ENCODE results near the gene WDSUB1. TPM values are rescaled to one million over a fixed set of nuclear protein-coding genes. Genes with fewer than 3 reads are reported as not detected.

The WDSUB1 gene
- total RNA-seq, 1 experiment from 2014 or later, result 16.5 TPM

DNA sequence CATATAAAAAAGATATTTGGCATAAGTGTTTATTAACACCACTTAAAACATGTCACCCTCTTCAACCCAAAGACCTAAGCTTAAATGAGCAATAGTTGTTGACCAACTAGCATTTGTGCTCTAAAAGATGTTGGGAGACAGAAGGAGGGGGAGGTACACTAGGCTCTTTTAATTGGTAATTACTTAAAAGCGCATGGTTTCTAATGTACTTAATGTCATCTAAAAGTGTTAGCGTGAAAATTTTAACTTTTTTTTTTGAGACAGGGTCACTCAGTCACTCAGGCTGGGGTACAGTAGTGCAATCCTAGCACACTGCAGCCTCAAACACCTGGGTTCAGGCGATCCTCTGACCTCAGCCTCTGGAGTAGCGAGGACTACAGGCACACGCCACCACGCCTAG, 5.5 kb downstream of the WDSUB1 start:
- CTCF ChIA-PET, result interaction anchor here (0.7 kb wide), 1 partner anchor 119 kb away, joined by 4 read pairs; no protein-coding TSS in a partner anchor
- H3K4me1 ChIP-seq, result peaks cover 9% of the 10 kb centered on the region; the same call in 1 of the 2 replicates
- POLR2A ChIA-PET, result no interaction called here
- H3K9me3 Mint-ChIP-seq (ENCODE audit: unreplicated experiment), result no peaks in the 10 kb centered on the region
- intact Hi-C loops (cut with micrococcal nuclease; ENCODE audit: unreplicated experiment), result loop anchor here (10.0 kb wide), 1 partner anchor 376 kb away; no protein-coding TSS in a partner anchor
- H3K4me3 ChIP-seq (ENCODE audit: low read depth, low read length), result no peak overlapping the region
- H3K27ac Mint-ChIP-seq (ENCODE audit: unreplicated experiment), result no peak overlapping the region
- H3K27me3 Mint-ChIP-seq (ENCODE audit: insufficient read depth, unreplicated experiment), result no peaks in the 10 kb centered on the region
- peaks cover 15% of the 10 kb centered on the region for H3K36me3 Mint-ChIP-seq (ENCODE audit: insufficient read depth, unreplicated experiment)
- no peaks in the 10 kb centered on the region for H3K27me3 ChIP-seq (replicated peaks; ENCODE audit: control insufficient read depth, insufficient read depth, low read length)
- H3K9me3 ChIP-seq, result no peaks in the 10 kb centered on the region
- TF ChIP-seq, protein P1, sequence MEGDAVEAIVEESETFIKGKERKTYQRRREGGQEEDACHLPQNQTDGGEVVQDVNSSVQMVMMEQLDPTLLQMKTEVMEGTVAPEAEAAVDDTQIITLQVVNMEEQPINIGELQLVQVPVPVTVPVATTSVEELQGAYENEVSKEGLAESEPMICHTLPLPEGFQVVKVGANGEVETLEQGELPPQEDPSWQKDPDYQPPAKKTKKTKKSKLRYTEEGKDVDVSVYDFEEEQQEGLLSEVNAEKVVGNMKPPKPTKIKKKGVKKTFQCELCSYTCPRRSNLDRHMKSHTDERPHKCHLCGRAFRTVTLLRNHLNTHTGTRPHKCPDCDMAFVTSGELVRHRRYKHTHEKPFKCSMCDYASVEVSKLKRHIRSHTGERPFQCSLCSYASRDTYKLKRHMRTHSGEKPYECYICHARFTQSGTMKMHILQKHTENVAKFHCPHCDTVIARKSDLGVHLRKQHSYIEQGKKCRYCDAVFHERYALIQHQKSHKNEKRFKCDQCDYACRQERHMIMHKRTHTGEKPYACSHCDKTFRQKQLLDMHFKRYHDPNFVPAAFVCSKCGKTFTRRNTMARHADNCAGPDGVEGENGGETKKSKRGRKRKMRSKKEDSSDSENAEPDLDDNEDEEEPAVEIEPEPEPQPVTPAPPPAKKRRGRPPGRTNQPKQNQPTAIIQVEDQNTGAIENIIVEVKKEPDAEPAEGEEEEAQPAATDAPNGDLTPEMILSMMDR (IDR thresholded peaks at IDR 0.05; ENCODE audit: insufficient read depth in 1 of 2, low read depth in 1 of 2, low read length in 1 of 2, severe bottlenecking in 1 of 2, unreplicated experiment in 1 of 2), result no peak
- no peaks in the 10 kb centered on the region; the same call in 1 of the 2 replicates for H3K36me3 ChIP-seq (ENCODE audit: control insufficient read depth, insufficient read depth, low read length)
- BruUV-seq (replicated peaks), result no TSS peak
- H3K4me3 Mint-ChIP-seq (ENCODE audit: unreplicated experiment), result no peak overlapping the region
- no peak for DNase-seq
- peaks cover 8% of the 10 kb centered on the region for H3K4me1 Mint-ChIP-seq (ENCODE audit: low read depth, unreplicated experiment)

DNA sequence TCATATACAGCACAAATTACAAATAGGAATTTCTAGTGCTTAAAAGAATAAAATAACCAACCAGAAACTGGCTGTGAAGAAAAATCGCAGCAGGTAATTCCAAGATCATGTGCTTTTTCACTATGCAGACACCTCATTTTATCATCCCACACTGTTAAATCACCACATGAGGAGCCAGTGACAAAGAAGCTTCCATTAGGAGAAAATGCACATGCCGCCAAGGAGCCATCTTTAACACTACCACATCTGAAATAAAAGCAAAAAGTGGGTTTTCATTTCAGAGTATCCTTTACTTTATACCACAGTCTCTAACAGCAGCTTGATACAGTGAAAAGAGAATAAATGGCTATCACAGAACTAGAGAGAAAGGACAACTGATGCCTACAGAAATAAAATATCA, 6.8 kb downstream of the WDSUB1 start:
- TF ChIP-seq, protein P1 (IDR thresholded peaks at IDR 0.05; ENCODE audit: insufficient read depth in 1 of 2, low read depth in 1 of 2, low read length in 1 of 2, severe bottlenecking in 1 of 2, unreplicated experiment in 1 of 2), result no peak
- POLR2A ChIA-PET, result no interaction called here
- H3K27ac Mint-ChIP-seq (ENCODE audit: unreplicated experiment), result no peak overlapping the region
- intact Hi-C loops (cut with micrococcal nuclease; ENCODE audit: unreplicated experiment), result loop anchor here (10.0 kb wide), 1 partner anchor 375 kb away; no protein-coding TSS in a partner anchor
- H3K9me3 Mint-ChIP-seq (ENCODE audit: unreplicated experiment), result no peaks in the 10 kb centered on the region
- Histone ChIP-seq H3K4me3 (ENCODE audit: low read depth, low read length) (no peak overlapping the region), H3K27me3 (replicated peaks; ENCODE audit: control insufficient read depth, insufficient read depth, low read length) (no peaks in the 10 kb centered on the region), H3K4me1 (0 out of 2 replicates have a peak, but pooled peaks cover under 1% of the 10 kb centered on the region), H3K36me3 (ENCODE audit: control insufficient read depth, insufficient read depth, low read length) (no peaks in the 10 kb centered on the region; the same call in 1 of the 2 replicates), H3K9me3 (no peaks in the 10 kb centered on the region)
- H3K4me3 Mint-ChIP-seq (ENCODE audit: unreplicated experiment), result no peak overlapping the region
- H3K4me1 Mint-ChIP-seq (ENCODE audit: low read depth, unreplicated experiment), result peaks cover 4% of the 10 kb centered on the region
- H3K36me3 Mint-ChIP-seq (ENCODE audit: insufficient read depth, unreplicated experiment), result peaks cover 20% of the 10 kb centered on the region
- CTCF ChIA-PET, result no interaction called here
- no peaks in the 10 kb centered on the region for H3K27me3 Mint-ChIP-seq (ENCODE audit: insufficient read depth, unreplicated experiment)
- BruUV-seq (replicated peaks), result no TSS peak
- no peak for DNase-seq

DNA sequence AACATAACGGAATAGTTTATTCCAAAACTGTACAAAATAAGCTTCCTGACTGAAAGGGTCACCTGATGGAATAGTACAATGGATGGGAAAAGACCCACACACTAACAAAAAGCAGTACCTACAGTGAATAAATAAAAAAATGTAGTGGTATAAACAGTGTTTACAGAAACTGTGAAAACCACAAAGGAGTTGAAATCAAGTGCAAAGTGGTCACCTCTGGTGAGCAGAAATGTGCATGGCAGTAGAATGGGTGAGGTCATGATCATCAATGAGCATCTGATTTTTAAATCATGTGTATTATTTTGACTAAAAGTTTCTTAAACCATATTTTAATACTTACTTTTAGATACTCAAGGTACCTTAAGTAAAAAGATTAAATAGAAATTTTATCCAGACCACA, 11.4 kb downstream of the WDSUB1 start:
- no peaks in the 10 kb centered on the region; the same call in 1 of the 2 replicates for H3K36me3 ChIP-seq (ENCODE audit: control insufficient read depth, insufficient read depth, low read length)
- no peak overlapping the region for H3K27ac Mint-ChIP-seq (ENCODE audit: unreplicated experiment)
- H3K9me3 Mint-ChIP-seq (ENCODE audit: unreplicated experiment), result no peaks in the 10 kb centered on the region
- BruUV-seq (replicated peaks), result no TSS peak
- peaks cover 35% of the 10 kb centered on the region for H3K36me3 Mint-ChIP-seq (ENCODE audit: insufficient read depth, unreplicated experiment)
- H3K4me1 ChIP-seq, result peaks cover 14% of the 10 kb centered on the region
- H3K4me1 Mint-ChIP-seq (ENCODE audit: low read depth, unreplicated experiment), result peaks cover 21% of the 10 kb centered on the region
- H3K4me3 ChIP-seq (ENCODE audit: low read depth, low read length), result no peak overlapping the region
- TF ChIP-seq, protein P1 (IDR thresholded peaks at IDR 0.05; ENCODE audit: insufficient read depth in 1 of 2, low read depth in 1 of 2, low read length in 1 of 2, severe bottlenecking in 1 of 2, unreplicated experiment in 1 of 2), result no peak
- H3K27me3 Mint-ChIP-seq (ENCODE audit: insufficient read depth, unreplicated experiment), result no peaks in the 10 kb centered on the region
- CTCF ChIA-PET, result no interaction called here
- no peak overlapping the region for H3K4me3 Mint-ChIP-seq (ENCODE audit: unreplicated experiment)
- no peak for DNase-seq
- H3K9me3 ChIP-seq, result no peaks in the 10 kb centered on the region
- intact Hi-C loops (cut with micrococcal nuclease; ENCODE audit: unreplicated experiment), result no loop called here
- no peaks in the 10 kb centered on the region for H3K27me3 ChIP-seq (replicated peaks; ENCODE audit: control insufficient read depth, insufficient read depth, low read length)
- POLR2A ChIA-PET, result no interaction called here

Data from Caco-2 (cell line).